ENCODE measurements around the gene NLGN1.
"Not testable (repeated sequence)": the region's sequence is repeated elsewhere in the genome, so short reads cannot be mapped to it uniquely, and the experiment has no call there.

Gene NLGN1

DNA sequence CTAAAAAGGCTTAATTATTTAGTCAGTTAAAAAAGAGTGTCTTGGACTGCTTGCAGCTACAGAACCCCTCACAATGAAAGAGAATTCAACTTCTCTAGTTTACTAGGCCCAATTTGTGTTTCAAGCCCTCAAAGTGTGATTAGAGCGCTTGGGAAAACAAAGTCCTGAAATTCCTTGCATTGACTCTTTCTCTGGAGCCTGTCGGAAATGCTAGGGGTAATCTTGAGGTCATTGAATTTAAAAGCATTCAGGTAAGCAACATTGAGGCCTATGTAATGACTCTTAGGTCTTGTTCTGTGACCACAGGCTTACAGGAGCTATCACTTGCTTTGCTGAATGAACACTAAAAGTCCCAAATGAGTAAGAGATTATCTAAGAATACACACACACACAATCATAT, 186.0 kb downstream of the NLGN1 start:
- no peak for DNase-seq

DNA sequence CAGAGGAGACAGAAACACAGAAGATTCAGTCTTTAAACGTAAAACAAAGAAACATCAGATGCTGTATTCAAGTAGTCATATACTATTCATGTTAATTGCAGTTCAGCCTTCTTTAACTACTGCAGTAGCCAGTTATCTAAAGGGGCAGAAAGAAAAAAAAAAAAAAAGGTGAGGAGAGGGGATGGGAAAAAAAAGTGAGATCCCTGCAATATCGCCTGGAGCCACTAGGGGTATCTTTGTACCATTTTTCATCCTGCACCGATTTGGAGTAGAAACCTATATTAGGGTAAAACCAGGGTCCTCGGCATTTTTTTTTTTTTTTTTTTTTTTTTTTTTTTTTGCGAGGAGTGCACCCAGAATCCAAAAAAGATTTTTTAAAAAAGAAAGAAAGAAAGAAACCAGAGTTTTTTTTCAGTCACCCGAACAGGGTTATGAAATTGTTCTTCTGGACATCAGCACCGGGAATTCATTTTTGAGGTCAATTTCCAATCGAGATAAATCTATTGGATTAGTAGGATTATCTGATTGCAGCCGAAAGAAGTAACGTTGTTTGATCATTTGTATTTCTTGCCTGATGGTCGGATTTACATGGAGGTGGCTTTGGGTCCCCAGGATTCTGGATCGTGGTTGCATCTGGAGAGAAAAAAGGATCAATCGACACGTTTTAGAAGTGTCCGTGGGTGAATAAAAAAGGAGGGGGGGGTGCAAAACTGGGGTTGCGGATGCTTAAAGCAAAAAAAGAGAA, 186.7 kb downstream of the NLGN1 start:
- no peak for DNase-seq

DNA sequence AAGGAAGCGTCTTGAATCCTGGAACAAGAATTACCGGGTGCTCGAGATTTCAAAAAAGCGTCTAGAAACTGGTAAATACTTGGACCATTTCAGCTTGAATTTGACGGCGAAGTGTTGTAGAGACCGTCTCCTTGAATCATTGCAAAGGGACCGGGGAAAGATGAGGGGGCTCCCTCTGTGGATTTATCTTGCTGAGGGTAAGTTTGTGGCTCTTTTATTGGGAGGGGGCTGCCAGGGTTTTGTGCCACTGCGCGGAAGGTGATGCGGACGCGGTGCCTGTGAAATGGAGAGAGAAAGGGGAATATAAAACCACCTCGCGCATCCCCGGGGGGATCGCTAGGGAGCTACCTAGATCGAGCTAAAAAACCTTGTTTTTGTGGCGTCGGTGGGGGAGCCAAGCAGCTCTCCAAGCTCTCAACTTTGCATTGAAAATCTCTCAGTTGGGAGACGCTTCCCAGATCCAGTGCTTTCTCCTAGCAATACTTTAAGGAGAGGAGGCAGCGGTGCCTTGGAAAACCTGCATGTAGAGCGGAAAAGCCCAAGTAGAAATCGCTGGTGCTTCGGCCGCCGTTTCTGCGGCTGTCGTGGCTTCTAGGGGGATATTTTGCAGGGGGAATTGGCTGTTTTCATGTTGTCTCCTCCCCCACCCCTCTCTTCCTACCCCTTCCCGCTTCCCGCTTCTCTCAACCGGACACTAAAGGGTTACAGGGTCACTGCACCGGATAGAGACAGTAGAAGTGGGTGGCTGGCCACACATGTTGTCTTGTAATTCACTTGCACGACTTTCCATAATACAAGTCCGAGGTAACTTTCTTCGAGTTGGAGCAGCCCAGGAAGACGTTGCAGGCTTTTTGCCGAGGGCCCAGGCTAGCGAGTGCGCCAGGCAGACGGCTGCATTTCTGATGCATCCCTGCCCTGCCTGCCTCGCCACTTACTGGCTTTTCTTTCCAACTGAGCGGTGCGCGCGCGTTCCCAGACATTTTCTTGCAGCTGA, 187.6 kb downstream of the NLGN1 start:
- no peak for DNase-seq

DNA sequence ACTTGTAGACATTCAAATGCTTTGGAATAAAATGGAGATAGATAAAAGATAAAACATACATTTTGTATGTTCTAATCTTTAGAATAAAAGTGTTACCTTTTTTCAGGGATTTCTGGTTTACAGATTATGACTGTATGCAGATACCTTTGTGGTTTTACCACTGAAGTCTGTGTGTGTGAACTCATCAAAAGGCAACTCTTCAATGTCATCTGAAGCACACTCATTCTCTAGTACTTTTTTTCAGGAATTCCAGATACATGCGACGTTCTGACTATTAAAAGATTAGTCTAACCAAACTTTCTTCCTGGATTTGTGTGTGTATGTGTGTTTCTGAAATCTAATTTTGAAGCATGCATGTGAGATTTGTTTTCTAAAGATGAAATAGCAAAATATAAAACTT, 188.6 kb downstream of the NLGN1 start:
- DNase-seq, result no peak

DNA sequence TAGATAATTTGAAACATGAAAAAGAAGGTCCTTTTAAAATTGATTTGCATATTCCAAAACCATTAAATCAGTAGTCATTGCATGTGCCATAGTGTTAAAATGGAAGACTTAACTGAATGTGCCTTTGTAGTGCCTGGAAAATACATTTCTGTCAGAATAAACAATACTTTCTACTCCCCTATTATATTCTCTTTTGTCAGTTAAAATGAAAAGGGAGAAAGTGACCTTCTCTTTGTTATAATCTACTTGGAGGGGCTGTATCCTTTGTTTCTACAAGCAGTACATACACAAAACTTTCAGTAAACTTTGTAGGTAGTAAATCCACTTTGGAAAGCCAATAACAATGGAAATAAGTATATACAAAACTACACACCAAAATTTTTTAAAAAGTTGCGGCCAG, 189.5 kb downstream of the NLGN1 start:
- no peak for DNase-seq

DNA sequence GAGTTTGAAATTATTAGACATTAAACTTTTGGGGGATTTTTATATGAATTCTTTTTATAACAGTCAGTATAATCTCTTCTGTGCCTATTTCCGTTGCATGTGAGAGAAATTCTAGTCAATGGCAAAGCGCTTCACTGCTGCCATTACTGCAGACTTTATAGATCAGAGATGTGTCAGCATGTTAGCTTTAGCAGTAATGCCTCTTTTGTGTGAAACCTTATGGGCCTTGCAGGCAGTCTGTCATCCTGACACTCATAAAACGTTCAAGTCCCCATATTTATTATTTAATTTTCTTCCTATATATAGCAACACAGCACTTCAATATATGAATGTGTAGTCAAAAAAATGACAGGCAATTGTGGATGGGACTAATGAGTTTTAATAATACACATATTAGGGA, 191.0 kb downstream of the NLGN1 start:
- no peak for DNase-seq

DNA sequence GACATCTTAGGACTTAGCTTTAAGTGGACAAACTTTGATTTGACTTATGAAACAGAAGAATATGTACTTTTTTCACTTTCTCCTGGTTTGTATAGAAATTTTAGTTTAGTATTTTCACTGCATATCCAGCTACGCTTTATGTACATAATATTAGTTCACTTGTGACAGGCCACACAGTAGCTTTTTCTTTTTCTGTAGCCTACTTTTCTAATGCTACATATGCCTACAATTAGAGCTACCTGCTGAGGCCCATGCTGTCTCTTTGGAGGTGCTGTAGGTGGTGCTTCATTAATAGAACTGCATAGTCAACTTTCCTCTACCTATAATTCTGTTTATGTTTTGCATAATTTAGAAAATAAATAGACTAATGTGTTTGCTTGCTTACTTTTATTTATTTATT, 191.6 kb downstream of the NLGN1 start:
- no peak for DNase-seq

DNA sequence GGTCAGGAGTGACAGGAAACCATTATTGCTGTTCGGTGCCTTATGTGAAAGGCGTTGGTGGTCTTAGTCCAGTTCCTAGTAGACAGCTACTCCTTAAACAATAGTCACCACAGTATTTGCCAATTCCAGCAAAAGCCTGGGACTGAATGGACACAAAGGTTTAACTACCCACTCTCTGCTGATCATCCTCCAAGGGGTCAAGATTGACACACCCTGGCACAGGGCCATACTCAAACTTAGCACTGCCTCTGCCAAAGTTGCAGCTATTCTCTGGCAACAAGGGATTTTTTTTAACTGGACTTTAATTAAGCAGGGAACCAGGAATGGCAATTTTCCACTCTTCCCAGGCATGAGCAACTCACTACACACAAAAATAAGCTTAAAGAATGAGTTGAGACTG, 193.9 kb downstream of the NLGN1 start:
- DNase-seq, result no peak

DNA sequence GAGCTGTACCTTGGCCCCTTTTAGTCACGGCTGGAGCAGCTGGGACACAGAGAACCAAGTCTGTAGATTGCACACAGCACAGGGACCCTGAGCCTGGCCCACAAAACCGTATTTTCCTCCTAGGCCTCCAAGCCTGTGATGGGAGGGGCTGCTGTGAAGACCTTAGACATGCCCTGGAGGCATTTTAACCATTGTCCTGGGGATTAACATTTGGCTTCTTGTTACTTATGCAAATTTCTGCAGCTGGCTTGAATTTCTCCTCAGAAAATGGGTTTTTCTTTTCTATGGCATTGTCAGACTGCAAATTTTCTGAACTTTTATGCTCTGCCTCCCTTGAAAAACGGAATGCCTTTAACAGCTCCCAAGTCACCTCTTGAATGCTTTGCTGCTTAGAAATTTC, 197.3 kb downstream of the NLGN1 start:
- not testable (repeated sequence) for DNase-seq

DNA sequence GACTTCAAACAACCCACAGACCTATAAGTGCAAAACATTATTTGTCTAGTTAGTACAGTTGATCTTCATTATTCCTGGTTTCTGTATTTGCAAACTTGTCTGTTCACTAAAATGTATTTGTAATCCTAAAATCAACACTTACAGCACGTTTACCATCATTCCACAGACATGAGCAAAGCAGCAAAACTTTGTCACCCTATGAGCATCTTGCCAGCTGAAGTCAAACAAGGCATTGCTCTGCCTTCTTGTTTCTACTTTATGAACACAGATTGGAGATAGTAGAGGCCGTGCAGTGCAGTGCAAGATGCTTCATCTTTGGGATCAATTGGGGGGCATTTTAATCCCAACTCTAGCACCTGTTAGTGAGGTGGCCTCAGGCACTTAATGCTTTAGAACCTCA, 202.1 kb downstream of the NLGN1 start:
- no peak for DNase-seq

DNA sequence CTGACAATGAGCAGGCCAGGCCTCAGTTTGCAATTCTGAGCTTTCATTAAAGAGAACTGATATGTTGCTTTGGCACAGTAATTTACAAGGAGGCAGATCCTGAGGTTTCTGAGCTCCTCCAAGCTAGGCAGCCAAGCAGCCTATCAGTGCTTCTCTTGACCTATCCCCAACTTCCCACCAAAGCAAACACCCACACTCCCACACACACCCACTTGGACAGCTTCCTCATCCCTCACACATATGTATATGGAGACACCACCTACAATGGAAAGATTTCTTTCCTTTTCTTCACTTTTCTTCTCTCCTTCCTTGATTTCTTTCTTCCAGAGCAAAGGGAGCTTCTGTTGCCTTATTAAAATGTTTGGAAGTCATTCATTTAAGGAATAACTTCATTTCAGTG, 217.0 kb downstream of the NLGN1 start:
- DNase-seq, result no peak

DNA sequence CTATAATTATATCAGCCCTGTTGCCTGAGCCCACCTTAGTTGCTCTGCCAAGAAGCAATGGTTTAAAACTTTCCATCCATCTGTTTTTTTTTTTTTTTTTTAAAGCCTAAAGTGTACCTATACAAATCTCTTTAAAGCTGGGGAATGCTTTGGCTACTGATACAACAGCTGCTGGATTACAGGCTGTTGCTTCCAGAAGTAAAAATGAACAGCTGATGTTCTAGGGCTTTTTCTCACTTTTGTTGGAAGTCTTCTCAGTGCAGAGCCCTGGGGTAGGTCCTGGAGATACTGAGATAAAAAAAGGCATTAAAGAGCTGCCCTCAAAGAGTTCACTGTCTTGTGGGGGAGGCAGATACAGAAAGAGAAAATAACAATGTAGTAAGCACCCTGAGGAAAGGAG, 218.1 kb downstream of the NLGN1 start:
- no peak for DNase-seq

DNA sequence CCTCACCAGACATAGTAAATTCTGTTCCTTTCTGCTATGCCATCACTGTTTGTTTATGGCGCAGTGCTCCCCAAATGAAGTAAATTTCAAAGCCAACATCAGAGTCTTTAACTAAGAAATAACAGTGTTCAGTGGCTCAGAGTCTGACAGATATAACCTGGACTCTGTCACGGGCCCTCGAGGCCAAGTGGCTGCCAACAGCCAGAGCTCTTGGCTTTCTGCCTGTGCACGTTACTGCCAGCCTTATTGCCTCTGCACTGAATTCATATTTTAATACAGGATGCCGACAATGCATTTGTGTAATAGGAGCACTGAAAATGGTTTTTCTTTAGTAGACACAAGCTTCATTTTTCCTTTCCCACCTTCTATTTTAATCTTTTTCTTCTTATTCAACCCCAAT, 219.9 kb downstream of the NLGN1 start:
- DNase-seq, result no peak

DNA sequence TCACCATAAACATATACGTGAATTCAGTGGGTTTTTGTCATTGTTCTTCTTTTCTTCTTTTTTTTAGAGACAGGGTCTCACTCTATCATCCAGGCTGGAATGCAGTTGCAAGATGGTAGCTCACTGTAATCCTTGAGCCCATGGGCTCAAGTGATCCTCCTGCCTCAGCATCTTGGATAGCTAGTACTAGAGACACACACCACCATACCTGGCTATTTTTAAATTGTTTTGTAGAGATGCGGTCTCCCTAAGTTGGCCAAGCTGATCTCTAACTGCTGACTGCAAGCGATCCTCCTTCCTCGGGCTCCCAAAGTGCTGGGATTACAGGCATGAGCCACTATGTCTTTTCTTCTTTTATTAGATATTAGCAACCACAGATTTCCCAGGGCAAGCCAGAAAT, 220.6 kb downstream of the NLGN1 start:
- no peak for DNase-seq

DNA sequence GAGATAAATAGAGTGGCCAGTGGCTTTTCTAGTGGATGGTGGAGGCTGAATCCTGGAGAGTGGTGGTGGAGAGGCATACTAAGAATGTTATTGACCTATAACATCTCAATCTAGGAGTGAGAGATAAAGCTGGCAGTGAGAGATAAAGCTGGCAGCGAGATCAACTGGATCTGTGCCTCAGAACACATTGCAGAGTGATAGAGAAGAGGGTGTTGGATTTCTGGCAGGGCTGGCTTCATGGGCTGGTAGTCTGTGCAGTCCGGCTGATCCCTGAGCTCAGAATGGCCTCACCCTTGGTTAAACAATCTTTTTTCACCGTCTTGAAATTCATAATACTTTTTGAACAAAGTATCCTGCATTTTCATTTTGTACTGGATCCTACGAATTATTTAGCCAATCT, 221.2 kb downstream of the NLGN1 start:
- no peak for DNase-seq

DNA sequence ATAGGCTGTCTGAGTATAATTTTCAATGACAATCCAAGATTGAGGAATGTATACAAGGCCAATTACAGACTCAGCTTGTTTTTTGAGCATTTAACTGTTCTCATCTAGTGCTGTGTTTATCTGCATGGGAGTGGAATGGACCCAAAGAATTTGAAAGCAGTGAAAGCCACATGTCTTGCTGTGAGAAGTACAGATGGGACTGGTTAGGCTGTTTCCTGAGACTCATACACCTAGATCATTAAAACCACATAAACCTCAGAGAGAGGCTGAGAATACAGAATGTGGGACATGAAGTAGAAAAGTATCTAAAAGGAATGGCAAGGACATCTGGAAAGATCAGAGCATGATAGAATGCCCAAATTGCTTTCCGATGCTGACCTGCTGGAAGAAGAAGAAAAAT, 224.6 kb downstream of the NLGN1 start:
- DNase-seq, result no peak

DNA sequence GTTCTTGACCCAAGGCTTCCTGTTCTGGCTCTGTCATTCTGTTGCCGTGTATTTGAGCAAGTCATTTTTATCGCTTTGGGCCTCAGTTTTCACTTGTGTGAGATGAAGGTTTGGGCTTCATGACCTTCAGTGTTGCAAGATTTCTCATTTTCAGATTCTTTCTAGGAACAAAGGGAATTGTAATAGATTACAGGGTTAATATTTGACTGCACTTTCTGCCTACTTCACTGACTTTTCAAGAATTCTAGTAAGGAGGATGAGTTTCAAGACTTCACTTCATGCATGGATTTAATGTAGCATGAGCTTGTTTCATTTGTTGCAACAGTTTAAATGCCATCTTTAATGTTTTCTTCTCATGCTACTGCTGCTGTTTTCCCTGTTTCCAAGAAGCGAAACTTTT, 226.5 kb downstream of the NLGN1 start:
- DNase-seq, result no peak

DNA sequence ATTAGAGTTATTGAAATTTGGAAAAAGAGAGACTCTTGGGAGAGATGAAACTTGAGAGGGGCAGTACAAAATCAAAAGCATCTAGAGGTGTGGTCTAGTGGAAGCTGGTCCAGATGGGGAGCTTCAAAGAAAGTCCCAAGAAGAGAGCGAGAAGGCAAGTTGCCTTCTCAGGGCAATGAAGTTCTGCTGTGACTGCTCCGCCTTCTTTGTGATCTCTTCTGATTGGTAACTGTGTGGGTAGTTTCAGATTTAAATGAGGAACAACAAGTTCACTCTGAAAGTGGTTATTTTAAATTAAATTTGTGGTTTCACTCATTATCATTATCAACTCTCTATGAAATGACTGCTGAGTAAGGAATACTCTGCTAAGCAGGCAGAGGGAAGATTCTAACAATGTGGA, 233.3 kb downstream of the NLGN1 start:
- DNase-seq, result no peak

DNA sequence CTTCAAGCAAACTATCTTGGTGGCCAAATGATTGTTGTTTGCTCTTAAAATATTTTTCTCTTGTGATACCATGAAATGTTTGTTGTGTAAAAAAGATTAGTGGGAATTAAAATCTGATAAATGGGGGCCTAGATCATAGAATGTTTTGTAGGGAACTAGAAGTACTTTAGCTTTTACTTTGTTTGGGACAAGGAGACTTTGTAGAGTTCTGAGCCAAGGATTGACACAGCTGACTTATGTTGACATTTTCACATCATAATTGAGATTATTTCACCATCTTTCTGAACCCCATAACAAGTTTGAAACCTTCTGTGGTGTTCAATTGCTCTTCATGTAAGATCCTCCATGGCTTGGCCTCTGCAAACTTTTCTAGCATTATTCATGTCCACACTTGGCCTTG, 235.4 kb downstream of the NLGN1 start:
- DNase-seq, result no peak

DNA sequence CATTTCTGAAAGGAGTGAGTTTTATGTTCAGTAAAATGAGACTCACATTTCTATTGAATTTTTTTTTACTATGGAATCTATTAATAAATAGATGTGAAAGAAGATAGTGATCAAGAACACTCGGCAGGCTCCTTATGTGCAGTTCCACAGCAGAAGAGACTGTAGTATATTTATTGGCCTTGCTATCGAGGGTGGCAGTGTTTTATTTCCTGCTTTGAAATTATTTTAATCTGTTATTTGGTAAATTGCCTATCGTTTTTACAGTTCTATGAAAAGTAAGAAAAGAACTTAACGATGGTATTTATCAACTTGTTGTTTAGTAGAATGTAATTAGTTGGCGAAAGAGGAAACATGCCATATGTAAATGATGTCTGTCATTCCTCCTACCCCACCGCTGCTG, 238.3 kb downstream of the NLGN1 start:
- no peak for DNase-seq

DNA sequence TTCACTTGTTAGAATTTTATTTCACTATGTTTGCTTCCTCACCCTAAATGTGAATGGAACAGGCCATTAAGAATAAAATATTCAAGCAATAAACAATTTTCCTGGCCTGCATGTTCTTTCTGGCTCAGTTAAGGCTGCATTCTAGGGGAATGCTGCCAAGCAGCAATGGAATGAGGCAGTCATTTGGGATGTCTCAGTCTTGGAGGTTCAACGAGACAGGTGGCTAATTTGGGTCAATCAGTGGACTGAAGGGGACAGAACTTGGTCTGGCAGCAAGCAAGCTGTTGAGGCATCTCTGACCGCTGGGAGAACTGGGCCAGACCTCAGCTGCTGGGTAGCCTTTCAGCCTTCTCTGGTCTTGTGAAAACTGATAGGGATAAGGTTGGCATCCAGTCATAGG, 241.6 kb downstream of the NLGN1 start:
- no peak for DNase-seq

DNA sequence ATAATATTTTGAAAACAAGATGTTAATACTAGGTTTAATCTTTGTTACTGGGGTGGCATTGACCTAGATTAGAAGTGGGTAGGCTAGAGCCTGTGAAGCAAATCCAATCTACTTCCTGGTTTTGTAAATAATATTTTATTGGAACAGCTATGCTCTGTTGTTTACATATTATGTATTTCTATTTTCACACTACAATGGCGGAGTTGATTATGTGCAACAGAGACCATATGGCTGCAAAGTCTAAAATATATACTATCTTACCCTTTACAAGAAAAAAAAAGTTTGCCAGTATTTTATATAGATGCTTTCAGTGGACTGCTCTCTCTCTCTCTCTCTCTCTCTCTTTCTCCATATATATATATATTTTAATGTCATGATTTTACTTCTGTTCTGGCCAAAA, 244.2 kb downstream of the NLGN1 start:
- no peak for DNase-seq

DNA sequence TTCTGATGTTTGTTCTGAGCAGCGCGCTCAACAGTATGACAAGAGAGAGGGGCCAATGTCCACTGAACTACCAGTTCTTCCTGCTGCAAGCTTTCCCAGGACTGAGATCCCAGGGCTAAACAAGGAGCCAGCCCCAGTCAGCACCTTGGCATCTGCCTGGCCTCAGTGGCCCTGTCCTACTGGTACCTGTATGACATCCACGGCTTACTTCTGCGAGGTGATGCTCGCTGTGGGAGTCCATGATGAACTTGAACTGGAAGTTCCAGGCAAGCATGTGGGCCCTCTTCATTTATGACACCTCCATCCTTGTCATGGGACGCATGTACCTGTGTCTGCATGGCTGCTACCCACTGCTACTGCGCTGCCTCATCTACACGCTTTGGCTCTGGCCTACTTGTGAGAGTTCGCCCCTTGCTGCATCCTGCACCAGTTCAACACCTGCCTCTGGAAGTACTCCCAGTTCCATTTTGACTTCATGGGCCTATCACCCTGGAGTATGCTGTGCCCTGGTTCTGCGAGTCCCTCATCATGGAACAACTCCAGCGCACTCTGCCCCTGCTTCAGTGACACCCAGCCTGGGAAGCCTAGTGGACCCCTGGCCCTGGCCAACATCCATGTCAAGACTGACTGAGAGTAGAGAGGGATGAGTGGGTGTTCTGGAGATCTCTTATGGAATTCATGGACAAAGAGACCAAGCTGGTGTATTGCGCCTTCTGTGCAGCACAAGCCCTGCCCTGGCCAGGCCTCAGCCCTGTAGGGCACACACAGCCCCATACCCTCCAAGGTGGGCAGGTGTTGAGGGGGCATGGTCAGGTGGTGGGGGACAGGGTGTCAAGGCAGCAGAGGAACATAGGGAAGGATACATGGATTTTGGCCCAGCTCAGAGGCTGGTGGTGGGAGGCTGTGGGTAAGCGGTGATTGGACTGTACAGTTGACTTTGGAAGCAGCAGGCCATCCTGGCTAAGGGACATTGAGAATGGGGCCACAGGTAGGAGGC, 246.8 kb downstream of the NLGN1 start:
- DNase-seq, result no peak
